RWPE1 (cell line): Measurements from ENCODE around the gene DENND2D.

Experiments used
- CTCF ChIA-PET: fragments of 350-600 bp; sonication (Branson Sonifier 250); formaldehyde crosslinking; extraction: SDS; loops from one replicate; lab custom pipeline; 2021; lab: Yijun Ruan, JAX
- POLR2A ChIA-PET: fragments of 400-600 bp; formaldehyde crosslinking; extraction: SDS; loops from one replicate; lab custom pipeline; 2020; ENCODE audit warnings: antibody characterized with exemption; ENCODE audit not compliant: low non-redundant PET; lab: Yijun Ruan, JAX
- DNase-seq: peaks from one replicate; pipeline ENCODE4 v3.0.0; 2012; ENCODE audit warnings: low spot score
- H3K27ac ChIP-seq: fragments of 450-650 bp; 2 replicates; pipeline ENCODE4 v1.5.1; 2017
- TF ChIP-seq, protein P1 (sequence below): fragments of 450-650 bp; conservative IDR thresholded peaks from 2 replicates; pipeline ENCODE4 v1.5.1; 2017; ENCODE audit warnings: low read depth, mild to moderate bottlenecking

DENND2D gene

DNA sequence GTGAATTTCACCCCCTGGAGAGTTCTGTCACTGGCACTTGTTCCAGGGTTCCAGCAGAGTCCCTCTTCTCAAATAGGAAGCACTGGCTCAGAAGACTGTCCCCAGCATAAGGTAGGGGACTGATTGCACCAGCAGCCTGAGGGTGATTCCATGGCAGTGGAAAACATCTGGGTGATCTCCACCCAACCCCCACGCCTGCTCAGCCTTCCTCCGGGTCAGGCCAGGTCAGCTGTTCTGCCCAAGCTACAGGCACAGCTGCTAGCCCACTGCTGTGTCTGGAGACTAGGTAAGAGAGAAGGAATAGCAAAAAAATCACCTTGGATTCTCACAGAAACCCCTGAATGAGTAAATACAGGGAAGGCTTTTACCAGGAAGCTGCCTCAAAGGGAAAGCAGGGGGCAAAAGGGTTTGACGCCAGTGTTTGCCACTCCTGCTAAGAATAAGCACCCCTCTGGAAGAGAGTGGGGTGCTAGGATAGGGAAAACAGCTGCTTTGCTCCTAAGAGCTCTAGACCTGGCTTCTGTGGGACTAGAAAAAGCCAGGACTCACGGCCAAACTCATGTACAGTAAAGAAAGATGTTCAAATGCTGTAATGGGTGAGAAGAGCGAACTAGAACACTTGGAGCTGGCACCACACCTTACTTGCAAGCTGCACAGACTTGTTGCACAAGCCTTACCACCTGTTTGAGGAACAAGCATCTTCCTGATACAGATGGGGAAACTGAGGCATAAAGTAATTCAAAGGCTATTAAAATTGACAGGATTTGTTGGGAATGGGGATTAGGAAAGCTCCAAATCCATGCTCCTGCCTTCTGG is 1.0 kb upstream of the DENND2D start:
- ChIA-PET CTCF (no interaction called here), POLR2A (no interaction called here)
- no peak overlapping the region for H3K27ac ChIP-seq
- TF ChIP-seq, protein P1, sequence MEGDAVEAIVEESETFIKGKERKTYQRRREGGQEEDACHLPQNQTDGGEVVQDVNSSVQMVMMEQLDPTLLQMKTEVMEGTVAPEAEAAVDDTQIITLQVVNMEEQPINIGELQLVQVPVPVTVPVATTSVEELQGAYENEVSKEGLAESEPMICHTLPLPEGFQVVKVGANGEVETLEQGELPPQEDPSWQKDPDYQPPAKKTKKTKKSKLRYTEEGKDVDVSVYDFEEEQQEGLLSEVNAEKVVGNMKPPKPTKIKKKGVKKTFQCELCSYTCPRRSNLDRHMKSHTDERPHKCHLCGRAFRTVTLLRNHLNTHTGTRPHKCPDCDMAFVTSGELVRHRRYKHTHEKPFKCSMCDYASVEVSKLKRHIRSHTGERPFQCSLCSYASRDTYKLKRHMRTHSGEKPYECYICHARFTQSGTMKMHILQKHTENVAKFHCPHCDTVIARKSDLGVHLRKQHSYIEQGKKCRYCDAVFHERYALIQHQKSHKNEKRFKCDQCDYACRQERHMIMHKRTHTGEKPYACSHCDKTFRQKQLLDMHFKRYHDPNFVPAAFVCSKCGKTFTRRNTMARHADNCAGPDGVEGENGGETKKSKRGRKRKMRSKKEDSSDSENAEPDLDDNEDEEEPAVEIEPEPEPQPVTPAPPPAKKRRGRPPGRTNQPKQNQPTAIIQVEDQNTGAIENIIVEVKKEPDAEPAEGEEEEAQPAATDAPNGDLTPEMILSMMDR, result no peak
- DNase-seq, result no peak

DNA sequence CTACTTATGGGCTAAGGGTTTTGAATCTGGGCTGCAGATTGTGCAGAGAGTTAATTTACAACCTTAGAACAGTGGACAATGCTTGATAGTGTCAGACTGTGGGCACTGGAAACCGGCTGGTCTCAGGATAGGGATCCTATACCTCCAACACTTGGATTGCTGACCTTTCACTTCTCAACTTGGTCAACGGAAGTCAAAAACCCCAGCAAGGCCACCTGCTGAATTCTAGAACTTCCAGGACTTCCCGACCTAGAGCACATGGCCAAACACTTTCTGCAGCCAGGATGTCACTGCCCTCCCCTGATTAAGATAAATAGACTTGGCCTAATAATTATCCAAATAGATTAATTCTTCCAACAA is 336 bp upstream of the DENND2D start:
- POLR2A ChIA-PET, result no interaction called here
- TF ChIP-seq, protein P1, result no peak
- no peak overlapping the region for H3K27ac ChIP-seq
- no peak for DNase-seq
- CTCF ChIA-PET, result no interaction called here

DNA sequence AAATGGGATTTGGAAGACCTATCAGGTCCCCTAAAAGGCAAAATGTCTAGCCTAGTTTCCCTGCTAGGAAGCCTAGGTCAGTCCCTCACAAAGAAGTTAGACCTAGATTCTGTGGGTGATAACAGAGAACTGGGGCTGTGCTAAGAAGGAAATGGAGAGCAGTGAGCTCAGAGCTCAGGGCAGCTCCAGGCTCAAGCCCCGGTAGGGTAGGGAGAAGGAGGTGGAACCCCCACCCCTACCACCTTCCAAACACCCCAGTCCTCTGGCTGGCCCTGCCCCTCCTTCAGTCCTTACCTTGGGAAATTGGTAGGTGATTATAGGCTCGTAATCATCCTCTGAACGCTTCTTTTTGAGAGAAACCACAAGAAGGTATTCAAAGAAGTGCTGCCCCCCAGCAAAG is 1.1 kb downstream of the DENND2D start:
- DNase-seq, result no peak
- POLR2A ChIA-PET, result no interaction called here
- TF ChIP-seq, protein P1, result no peak
- CTCF ChIA-PET, result interaction anchor here (0.6 kb wide), 1 partner anchor 29 kb away, joined by 5 read pairs; no protein-coding TSS in a partner anchor
- no peak overlapping the region for H3K27ac ChIP-seq

DNA sequence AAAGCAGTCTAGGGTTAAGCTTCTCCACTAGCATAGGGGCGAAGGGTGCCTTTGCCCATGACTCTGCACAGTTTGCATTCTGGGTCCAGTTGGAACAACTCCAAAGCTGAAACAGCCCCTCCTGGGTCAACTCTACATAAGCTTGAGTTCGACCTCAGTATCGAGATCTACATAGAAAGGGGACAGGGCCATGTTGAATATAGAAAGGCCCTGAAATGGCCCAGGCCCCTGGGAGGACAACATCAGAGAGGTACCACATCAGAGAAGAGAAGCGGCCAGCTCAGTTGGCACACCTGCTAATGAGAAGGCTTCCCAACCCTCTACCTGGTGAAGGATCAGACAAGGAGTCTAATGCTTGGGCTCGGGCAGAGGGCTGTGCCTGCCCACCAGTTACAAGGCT is 1.6 kb downstream of the DENND2D start:
- CTCF ChIA-PET, result interaction anchor here (0.6 kb wide), 1 partner anchor 28 kb away, joined by 5 read pairs; no protein-coding TSS in a partner anchor
- DNase-seq, result no peak
- POLR2A ChIA-PET, result no interaction called here
- TF ChIP-seq, protein P1, result no peak
- H3K27ac ChIP-seq, result no peak overlapping the region

DNA sequence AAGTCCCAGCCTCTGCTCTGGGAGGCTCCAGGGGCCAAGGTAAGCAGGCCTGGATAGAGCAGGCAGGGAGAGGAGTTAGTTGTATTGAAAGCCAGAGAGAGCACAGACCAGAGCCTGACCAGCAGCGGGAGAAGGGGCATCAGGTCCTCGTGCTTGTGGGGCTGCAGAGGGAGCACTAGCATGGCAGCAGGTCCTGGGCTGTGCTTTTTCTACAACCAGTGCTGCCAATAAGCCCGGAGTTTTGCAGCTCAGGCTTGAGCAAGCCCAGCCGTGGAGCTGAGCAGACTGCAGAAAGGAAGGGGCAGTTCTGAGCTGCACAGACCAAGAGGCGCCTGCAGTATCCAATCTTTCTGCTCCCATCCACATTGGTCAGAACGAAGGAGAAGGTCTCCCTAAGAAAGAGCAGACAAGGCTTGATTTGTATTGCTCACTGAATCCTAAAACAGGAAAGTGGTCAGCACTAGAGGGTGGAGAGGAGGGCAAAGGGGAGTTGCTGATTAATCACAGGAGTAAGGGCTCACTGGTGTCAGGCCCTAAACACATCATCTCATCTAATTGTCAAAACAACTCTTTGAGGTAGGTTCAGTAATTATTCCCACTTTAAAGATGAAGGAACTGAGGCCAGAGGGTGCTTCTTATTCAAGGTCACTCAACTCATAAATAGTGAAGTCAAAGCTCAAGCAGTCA is 2.7 kb downstream of the DENND2D start:
- TF ChIP-seq, protein P1, result no peak
- ChIA-PET POLR2A (no interaction called here), CTCF (no interaction called here)
- DNase-seq, result no peak
- no peak overlapping the region for H3K27ac ChIP-seq

DNA sequence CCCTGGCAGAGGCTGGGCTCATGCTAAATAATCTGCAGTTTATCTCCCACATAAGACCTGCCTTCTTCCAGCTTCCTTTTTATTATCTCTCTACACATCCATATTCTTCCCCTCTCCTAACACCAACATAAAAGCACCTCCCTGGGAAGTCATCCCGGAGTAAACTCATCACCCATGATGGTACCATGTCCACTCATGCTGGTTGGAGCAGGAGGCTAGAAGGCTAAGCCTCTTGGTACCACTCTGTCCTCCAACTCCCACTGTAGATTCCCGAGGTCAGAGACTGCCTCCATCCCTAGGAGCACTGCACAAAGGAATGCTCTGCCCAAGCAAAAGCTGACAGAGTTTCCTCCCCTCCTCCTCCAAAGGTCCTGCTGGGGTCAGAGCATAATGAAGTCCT is 4.2 kb downstream of the DENND2D start:
- DNase-seq, result no peak
- TF ChIP-seq, protein P1, result no peak
- no peak overlapping the region for H3K27ac ChIP-seq
- CTCF ChIA-PET, result no interaction called here
- POLR2A ChIA-PET, result no interaction called here
